ENCODE measurements around the gene TRIM27.
"Not testable (repeated sequence)": the region's sequence is repeated elsewhere in the genome, so short reads cannot be mapped to it uniquely, and the experiment has no call there.

DNA sequence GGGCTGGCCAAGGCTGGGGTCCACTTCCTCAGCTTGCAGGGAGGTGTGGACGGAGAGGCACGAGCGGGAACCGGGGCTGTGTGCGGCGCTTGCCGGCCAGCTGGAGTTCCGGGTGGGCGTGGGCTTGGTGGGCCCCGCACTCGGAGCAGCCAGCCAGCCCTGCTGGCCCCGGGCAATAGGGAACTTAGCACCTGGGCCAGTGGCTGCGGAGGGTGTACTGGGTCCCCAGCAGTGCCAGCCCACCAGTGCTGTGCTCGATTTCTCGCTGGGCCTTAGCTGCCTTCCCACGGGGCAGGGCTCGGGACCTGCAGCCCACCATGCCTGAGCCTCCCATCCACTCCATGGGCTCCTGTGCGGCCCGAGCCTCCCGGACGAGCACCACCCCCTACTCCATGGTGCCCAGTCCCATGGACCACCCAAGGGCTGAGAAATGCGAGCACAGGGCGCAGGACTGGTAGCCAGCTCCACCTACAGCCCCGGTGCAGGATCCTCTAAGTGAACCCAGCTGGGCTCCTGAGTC is 34.1 kb upstream of the TRIM27 start:
- TF ChIP-seq POLR2A, CTCF (IDR thresholded peaks at IDR 0.05): not testable (repeated sequence)
